IPS-NIHi11 (cell line): ENCODE measurements around the gene SDHAF1.
A peak's percentile ranks its signal among the peaks of the same experiment; 100 is the strongest.
"Not testable (repeated sequence)": the region's sequence is repeated elsewhere in the genome, so short reads cannot be mapped to it uniquely, and the experiment has no call there.

ENCODE experiments used
- DNase-seq: peaks from one replicate; pipeline ENCODE4 v3.0.0; 2012; ENCODE audit warnings: mixed read lengths, low spot score

SDHAF1 gene

DNA sequence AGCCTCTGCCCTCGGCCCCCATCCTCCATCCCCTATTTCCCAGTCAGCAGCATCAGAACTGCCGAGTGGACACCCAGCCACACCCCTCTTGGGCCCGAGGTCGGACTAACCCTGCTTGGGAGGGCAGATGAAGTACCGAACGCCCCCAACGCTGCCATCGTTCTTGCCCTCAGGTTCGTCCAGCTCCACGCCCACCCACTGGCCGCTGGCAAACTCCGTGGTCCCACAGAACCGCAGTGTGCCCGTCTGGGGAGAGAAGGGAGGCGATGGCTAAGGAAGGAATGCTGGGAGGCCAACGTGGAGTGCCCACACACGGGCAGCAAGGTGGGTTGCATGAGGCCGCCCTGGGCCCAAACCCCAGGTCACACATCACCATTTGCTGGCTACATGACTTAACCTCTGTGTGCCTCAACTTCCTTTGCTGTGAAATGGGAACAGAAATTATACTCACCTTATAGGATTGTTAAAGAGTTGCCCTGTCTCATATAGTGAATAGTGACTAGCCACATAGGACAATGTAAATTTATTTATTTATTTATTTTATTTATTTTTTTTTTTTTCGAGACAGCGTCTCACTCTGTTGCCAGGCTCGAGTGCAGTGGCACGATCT lies 24.2 kb downstream of the SDHAF1 start:
- DNase-seq, result no peak

- DNase-seq, result no peak
Observed at GRCh38 chr19:36023432-36023831, 28.4 kb downstream of the SDHAF1 start.

- no peak for DNase-seq
Observed at GRCh38 chr19:36025541-36025940, 30.6 kb downstream of the SDHAF1 start.

DNA sequence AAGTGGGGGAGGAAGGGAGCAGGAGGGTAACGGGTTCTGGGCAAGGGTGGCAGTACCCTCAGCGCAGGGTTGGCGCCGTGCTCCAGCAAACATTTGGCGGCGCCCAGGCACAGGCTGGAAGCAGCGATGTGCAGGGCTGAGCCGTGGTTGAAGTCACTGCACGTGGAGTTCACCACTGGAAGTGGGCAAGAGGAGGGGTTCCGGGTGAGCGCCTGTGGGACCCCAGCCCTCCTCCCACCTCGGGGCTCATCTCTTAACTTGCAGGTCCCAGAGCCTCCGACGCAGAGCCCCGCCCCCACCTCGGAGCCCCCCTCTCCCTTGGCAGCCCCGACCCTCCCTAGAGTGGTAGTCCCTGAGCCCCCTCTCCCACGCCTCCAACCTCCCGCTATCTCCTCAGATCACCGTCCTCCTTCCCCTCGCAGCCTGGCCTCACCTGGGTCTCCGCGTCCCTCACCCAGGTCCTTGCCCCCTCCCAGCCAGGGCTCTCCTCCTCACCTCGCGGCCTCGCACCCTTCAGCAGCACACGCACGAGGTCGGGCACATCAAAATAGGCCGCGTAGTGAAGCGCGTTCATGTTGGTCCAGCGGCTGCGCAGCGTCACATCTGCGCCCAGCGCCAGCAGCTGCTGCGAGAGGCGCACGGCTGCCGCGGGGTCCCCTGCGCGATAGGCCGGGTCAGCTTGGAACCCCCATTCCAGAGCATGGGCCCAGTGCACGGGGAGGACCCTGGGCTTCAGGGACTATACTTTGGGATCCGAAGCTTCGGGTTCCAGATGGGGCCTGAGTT lies 31.3 kb downstream of the SDHAF1 start:
- DNase-seq, result no peak

- no peak for DNase-seq
Observed at GRCh38 chr19:36027696-36028095, 32.7 kb downstream of the SDHAF1 start.

DNA sequence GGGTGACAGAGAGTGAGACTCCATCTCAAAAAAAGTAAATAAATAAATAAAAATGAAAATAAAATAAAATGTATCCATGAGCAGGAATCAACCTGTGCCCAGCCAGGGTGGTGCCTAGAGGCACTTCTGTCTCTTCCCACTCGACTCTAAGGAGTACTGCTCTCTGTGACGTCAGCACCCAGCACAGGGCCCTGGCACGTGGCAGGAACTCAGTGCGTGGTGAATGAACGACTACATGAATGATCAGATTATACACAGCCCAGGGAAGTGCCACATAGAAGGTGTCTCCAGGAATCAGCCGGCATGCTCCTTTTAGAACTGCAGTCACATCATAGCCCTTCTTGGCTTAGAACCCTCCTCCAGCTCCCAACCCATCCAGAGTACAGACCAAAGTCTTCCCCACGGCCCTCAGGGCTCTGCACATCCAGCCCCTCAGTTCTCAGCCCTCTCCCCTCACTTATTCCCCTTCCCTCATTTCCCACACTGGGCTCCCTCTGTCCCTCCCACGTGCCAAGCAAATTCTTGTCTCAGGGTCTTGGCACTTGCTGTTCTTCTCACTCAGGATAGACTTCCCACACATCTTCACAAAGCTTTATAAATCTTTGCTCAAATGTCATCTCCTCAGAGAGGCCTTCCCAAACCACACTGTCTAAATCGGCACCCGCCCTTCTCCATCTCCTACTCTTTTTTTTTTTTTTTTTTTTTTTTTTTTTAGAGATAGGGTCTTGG lies 33.5 kb downstream of the SDHAF1 start:
- DNase-seq, result no peak

- no peak for DNase-seq
Observed at GRCh38 chr19:36030264-36031148, 35.5 kb downstream of the SDHAF1 start.

DNA sequence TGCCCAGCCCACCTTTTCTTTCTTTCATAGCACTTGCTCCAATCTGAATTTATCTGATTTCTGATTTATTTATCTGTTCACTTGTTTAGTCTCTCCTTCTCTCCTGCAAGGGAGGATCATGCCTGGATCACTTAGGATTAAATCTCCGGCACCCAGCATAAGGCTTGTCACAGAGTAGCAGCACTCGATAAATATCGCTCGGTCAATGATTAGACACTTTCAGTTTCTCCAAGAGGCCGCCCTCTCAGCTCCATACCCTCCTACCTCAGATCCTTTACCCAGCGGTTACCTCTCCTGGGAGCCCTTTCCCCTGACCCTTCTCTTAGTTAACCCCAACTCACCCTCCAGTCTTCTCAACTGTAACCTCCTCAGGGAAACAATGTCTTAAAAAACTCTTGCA lies 36.3 kb downstream of the SDHAF1 start:
- DNase-seq, result no peak

- DNase-seq, result peak; percentile 99
Observed at GRCh38 chr19:36032251-36033104, 37.5 kb downstream of the SDHAF1 start, which contains the start of gene CLIP3. Gene CLIP3, minus strand, starts transcription at chr19:36032873. Its CDS starts 516 bp downstream, at chr19:36032357.

- no peak for DNase-seq
Observed at GRCh38 chr19:36040495-36040894, 45.5 kb downstream of the SDHAF1 start.

GRCh38 chr19:36041092-36041491 lies 46.1 kb downstream of the SDHAF1 start:
- DNase-seq, result not testable (repeated sequence)

DNA sequence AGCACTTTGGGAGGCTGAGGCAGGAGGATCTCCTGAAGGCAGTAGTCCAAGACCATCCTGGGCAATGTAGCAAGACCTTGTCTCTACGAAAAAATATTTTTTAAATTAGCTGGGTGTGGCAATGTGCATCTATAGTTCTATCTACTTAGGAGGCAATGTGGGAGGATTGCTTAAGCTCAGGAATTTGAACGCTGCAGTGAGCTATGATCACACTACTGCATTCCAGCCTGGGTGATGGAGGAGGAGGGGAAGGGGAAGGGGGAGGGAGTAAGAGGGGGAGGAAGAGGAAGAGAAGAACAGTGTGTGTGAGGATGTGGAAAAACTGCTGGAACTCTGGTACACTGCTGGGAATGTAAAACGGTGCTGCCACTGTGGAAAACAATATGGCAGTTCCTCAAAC lies 46.8 kb downstream of the SDHAF1 start:
- no peak for DNase-seq

DNA sequence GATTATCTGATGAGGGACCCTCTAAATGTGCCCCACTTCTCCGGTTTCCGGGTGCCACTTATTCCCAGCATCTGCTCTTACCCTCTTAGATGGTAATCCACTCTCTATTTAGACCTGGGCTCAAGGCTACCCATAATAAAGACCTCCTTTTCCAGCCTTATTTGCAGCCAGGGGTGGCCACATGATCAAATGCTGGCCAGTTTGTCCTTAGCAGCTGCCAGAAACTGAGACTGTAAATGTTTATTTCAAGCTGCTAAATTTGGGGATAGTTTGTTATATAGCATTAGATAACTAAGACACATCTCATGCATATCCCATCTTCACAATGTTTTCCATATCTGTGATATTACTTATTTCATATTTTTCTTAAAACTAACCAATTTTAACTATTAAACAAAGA lies 49.0 kb downstream of the SDHAF1 start:
- DNase-seq, result no peak
